Thymus (tissue), 11 donors: ENCODE results near the gene SERPINB10. TPM values are rescaled to one million over a fixed set of nuclear protein-coding genes. Genes with fewer than 3 reads are reported as not detected.
"Not testable (repeated sequence)": the region's sequence is repeated elsewhere in the genome, so short reads cannot be mapped to it uniquely, and the experiment has no call there.

Experiments
- DNase-seq, 9 donors: peaks; one replicate each; pipeline ENCODE4 v3.0.0-alpha.2; 2013; ENCODE audit warnings: low spot score in 9 of 9, low read depth in 6 of 9, missing footprints in 1 of 9
- H3K27ac ChIP-seq, 2 donors: one replicate each; pipeline ENCODE4 v1.5.1; 2013; ENCODE audit warnings: control low read depth in 1 of 2, low read depth in 1 of 2, low read length in 1 of 2, mild to moderate bottlenecking in 1 of 2, moderate library complexity in 1 of 2
- H3K27me3 ChIP-seq, 2 donors: one replicate each; pipeline ENCODE4 v1.5.1; 2013; ENCODE audit warnings: low read length in 1 of 2; ENCODE audit not compliant: control insufficient read depth in 2 of 2, insufficient read depth in 1 of 2
- H3K36me3 ChIP-seq, 2 donors: one replicate each; pipeline ENCODE4 v1.5.1; 2013; ENCODE audit warnings: low read length in 1 of 2, mild to moderate bottlenecking in 1 of 2, moderate library complexity in 1 of 2; ENCODE audit not compliant: control insufficient read depth in 2 of 2, insufficient read depth in 2 of 2
- H3K4me1 ChIP-seq, 2 donors: one replicate each; pipeline ENCODE4 v1.5.1; 2013; ENCODE audit warnings: low read length in 2 of 2; ENCODE audit not compliant: control insufficient read depth in 2 of 2, insufficient read depth in 2 of 2
- H3K4me3 ChIP-seq, 2 donors: one replicate each; pipeline ENCODE4 v1.5.1; 2013; ENCODE audit warnings: low read length in 2 of 2, control low read depth in 1 of 2, mild to moderate bottlenecking in 1 of 2
- H3K9me3 ChIP-seq, 2 donors: one replicate each; pipeline ENCODE4 v1.5.1; 2013; ENCODE audit warnings: low read length in 1 of 2, mild to moderate bottlenecking in 1 of 2; ENCODE audit not compliant: control insufficient read depth in 2 of 2, insufficient read depth in 1 of 2
- WGBS: extraction: QIAGEN DNeasy Blood & Tissue Kit; methylation state at CpG from one replicate; pipeline ENCODE4 v1.1.7; 2013; 5-methylcytosine and 5-hydroxymethylcytosine counted together
- polyA plus RNA-seq: library from polyadenylated mRNA; stranded (reverse); fragments of 200-250 nt; gene quantifications from one replicate; pipeline ENCODE4 v1.2.3, GENCODE V29; 2013
- total RNA-seq: library from RNA; stranded (reverse); fragments of 120-200 nt; gene quantifications from one replicate; pipeline ENCODE4 v1.2.4, GENCODE V29; 2013
- donor health status: healthy.

Gene SERPINB10
- total and polyA plus RNA-seq, 2 donors, result 1.7 to 2.5 TPM

DNA sequence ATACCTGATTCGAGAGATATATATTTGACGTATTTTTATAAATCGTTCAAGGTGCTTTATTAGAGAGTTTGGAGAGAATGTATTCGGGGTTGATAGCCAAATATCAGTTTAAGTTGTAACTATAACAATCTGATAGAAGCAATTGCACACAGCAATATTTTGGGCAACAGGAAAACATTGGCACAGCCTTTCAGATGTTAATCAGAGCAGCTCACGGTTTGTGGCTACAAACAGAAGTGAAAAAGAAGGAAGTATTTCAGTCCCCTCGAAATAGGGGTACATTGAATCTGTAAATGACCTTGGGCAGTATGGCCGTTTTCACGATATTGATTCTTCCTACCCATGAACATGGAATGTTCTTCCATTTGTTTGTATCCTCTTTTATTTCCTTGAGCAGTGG is 20.6 kb downstream of the SERPINB10 start:
- no peaks in the 10 kb centered on the region for H3K4me1 ChIP-seq
- DNase-seq, result no peak
- H3K4me3 ChIP-seq, result no peak overlapping the region
- no peaks in the 10 kb centered on the region for H3K9me3 ChIP-seq
- no peaks in the 10 kb centered on the region for H3K27me3 ChIP-seq
- 56% methylated on average over 8 of the region's 8 CpGs for WGBS
- H3K36me3 ChIP-seq, result no peaks in the 10 kb centered on the region
- H3K27ac ChIP-seq, result no peak overlapping the region

- H3K27me3 ChIP-seq, H3K4me3 ChIP-seq, H3K27ac ChIP-seq, H3K4me1 ChIP-seq, H3K9me3 ChIP-seq, H3K36me3 ChIP-seq, DNase-seq: not testable (repeated sequence)
Measured at GRCh38 chr18:63929369-63929768, 21.6 kb downstream of the SERPINB10 start.

DNA sequence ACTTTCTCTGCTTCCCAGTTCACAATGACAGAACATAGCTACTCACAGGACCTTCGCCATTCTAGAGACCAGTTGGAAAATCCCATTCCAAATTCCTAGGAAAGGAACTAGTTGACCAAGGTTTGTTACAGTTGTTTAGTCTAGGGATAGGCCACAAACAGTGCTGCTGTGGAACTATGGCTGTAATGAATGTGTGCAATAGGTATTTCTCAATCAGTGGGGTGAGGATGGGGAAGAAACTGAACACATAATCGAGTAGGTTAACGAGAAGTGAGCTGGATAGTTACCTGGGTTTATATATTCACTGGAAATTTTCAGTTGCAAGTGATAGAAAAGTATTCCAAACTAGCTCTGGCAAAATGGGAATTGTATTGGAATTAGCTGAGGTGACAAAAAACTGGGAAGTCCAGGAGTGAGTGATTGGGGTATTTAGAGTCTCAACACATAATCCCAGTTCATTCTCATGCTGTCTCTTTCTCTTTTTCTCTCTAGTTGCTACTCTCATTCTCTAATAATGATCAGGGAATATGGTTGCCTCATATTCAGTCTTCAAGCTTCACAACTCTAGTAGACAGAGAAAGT is 23.1 kb downstream of the SERPINB10 start:
- no peak overlapping the region for H3K4me3 ChIP-seq
- no peak for DNase-seq
- H3K36me3 ChIP-seq, result no peaks in the 10 kb centered on the region
- peaks cover 0 to 3% of the 10 kb centered on the region in 2 donors for H3K27me3 ChIP-seq
- 96% methylated on average over 3 of the region's 3 CpGs for WGBS
- no peaks in the 10 kb centered on the region for H3K4me1 ChIP-seq
- H3K27ac ChIP-seq, result no peak overlapping the region
- no peaks in the 10 kb centered on the region for H3K9me3 ChIP-seq

- H3K4me1 ChIP-seq, result peaks cover 0 to 9% of the 10 kb centered on the region in 2 donors
- peak in 7 of 9 donors; percentile 7 to 52 (median 19) for DNase-seq
- peak overlapping the region; percentile 32 to 33 for H3K4me3 ChIP-seq
- H3K9me3 ChIP-seq, result no peaks in the 10 kb centered on the region
- no peaks in the 10 kb centered on the region for H3K36me3 ChIP-seq
- peaks cover 16 to 26% of the 10 kb centered on the region in 2 donors for H3K27me3 ChIP-seq
- no peak overlapping the region for H3K27ac ChIP-seq
- 2% methylated on average over 54 of the region's 54 CpGs for WGBS
Measured at GRCh38 chr18:63936156-63936931, 28.6 kb downstream of the SERPINB10 start.

GRCh38 chr18:63936932-63937393 is 29.2 kb downstream of the SERPINB10 start:
- Histone ChIP-seq H3K27me3 (peaks cover 16 to 26% of the 10 kb centered on the region in 2 donors), H3K27ac (no peak overlapping the region), H3K9me3 (no peaks in the 10 kb centered on the region), H3K36me3 (no peaks in the 10 kb centered on the region), H3K4me3 (peak overlapping the region; percentile 32 to 33), H3K4me1 (peaks cover 0 to 9% of the 10 kb centered on the region in 2 donors)
- DNase-seq, result no peak
- 53% methylated on average over 19 of the region's 19 CpGs for WGBS

DNA sequence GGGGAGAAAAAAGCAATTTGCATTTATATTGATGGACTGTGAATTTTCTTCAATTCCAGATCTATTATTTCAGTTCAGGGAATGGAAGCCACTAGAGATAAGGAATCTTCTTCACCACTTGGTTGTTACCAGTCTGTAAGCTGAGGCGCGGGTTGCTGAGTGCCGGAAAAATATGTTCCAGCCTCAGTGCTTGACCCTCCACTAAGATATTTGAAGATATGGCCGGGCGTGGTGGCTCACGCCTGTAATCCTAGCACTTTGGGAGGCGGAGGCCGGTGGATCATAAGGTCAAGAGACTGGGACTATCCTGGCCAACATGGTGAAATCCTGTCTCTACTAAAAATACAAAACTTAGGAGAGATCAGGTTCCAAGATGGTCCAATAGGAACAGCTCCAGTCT is 32.2 kb downstream of the SERPINB10 start:
- H3K4me1 ChIP-seq, result peaks cover 0 to 9% of the 10 kb centered on the region in 2 donors

DNA sequence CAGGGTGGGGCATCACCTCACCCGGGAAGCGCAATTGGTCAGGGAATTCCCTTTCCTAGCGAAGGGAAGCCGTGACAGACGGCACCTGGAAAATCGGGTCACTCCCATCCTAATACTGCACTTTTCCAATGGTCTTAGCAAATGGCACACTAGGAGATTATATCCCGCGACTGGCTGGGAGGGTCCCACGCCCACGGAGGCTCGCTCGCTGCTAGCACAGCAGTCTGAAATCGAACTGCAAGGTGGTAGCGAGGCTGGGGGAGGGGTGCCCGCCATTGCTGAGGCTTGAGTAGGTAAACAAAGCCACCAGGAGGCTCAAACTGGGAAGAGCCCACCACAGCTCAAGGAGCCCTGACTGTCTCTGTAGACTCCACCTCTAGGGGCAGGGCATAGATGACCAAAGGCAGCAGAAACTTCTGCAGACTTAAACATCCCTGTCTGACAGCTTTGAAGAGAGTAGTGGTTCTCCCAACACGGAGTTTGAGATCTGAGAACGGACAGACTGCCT is 32.8 kb downstream of the SERPINB10 start:
- not testable (repeated sequence) for H3K36me3 ChIP-seq, H3K9me3 ChIP-seq, DNase-seq, H3K4me1 ChIP-seq, H3K27ac ChIP-seq, H3K4me3 ChIP-seq
- peaks cover 16 to 24% of the 10 kb centered on the region in 2 donors for H3K27me3 ChIP-seq
- WGBS, result 91% methylated on average over 17 of the region's 17 CpGs

More for the DNA sequence above, 32.2 kb downstream of the SERPINB10 start:
- no peaks in the 10 kb centered on the region for H3K9me3 ChIP-seq
- 98% methylated on average over 8 of the region's 8 CpGs for WGBS
- no peak overlapping the region for H3K27ac ChIP-seq
- H3K36me3 ChIP-seq, result no peaks in the 10 kb centered on the region
- H3K27me3 ChIP-seq, result peaks cover 16 to 26% of the 10 kb centered on the region in 2 donors
- DNase-seq, result no peak
- no peak overlapping the region for H3K4me3 ChIP-seq

DNA sequence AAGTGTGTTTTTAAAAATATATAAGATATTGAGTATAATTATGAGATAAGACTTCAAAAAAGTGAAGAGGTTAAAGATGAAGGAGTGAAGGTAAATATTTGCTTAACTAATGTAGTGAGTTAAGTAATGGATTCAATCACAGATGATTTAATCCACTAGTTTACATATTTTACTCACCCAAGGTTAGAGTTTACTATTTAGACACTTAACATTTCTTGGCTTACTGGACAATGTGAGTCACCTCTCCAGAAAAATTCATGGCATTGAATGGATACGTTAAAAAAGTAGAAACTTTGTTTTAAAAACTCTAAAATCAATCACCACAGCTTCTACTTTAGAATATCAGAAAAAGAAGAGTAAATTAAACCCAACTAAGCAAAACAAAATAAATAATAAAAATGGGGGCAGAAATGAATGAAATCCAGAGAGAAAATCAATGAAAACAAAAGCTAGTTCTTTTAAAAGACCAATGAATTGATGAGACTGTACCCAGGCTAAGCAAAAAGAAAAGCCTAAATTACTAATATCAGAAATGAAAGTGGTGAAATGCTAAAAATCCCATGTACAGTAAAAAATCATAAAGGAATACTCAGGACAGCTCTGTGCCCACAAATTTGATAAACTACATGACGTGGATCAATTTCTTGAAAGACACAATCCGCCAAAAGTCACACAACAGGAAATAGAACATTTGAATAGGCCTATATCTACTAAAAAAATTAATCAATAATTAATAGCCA is 39.5 kb downstream of the SERPINB10 start:
- Histone ChIP-seq H3K36me3 (no peaks in the 10 kb centered on the region), H3K4me1 (peaks cover 0 to 5% of the 10 kb centered on the region in 2 donors), H3K9me3 (no peaks in the 10 kb centered on the region), H3K27me3 (peaks cover 0 to 9% of the 10 kb centered on the region in 2 donors), H3K27ac (no peak overlapping the region), H3K4me3 (no peak overlapping the region)
- no peak for DNase-seq
- 96% methylated on average over 3 of the region's 3 CpGs for WGBS
